OCI-LY3 (cell line): ENCODE measurements around the gene PAEP.

Source experiments
- CTCF ChIP-seq: fragments of 200-600, 300-600 bp; sonication (generic); IDR thresholded peaks from 2 replicates; pipeline ENCODE4 v1.5.1; 2014; ENCODE audit warnings: antibody characterized with exemption, low read length, low read depth
- EZH2phosphoT487 ChIP-seq: fragments of 200-600 bp; shearing (Covaris generic); IDR thresholded peaks from 2 replicates; pipeline ENCODE4 v1.6.1; 2018; ENCODE audit warnings: antibody characterized with exemption, mixed run types, low read depth

- no peak for TF ChIP-seq CTCF
- no peak for TF ChIP-seq EZH2phosphoT487
Measured at GRCh38 chr9:135577256-135577655, 15.7 kb downstream of the PAEP start.
